Measurements from ENCODE around the gene MPST.
A peak's percentile ranks its signal among the peaks of the same experiment; 100 is the strongest.

The MPST gene

DNA sequence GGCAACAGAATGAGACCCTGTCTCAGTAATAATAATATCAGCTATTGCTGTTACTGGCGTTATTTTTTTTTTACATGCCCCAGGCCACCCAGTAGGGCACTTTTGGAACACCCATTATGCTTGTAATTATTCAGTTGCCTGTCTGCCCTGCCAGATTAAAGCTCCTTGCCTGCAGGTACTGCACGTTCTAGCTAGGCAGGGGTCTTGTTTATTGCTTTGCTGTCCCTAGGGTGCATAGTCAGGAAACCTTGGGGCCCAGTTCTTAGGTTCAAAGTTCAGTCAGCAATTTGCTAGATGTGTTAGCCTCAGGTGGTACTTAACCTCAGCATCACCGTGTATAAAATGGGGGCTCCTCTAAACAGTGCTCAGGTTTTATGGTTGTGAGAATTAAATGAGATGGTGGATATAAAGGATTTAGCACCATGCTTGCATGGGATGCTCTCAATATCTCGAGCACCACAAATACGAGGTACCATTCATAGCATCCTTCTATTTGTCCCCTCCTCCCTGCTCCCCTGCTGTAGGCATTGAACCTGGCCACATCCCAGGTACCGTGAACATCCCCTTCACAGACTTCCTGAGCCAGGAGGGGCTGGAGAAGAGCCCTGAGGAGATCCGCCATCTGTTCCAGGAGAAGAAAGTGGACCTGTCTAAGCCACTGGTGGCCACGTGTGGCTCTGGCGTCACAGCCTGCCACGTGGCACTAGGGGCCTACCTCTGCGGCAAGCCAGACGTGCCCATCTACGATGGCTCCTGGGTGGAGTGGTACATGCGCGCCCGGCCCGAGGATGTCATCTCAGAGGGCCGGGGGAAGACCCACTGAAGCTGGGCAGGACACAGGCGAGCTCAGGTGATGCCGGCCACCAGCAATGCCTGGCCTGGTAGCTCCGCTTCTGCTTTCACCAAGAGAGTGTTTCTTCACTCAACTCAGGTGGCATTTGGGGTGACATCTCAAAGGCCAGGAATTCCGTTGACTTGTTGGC, 9.4 kb downstream of the MPST start:
- Histone ChIP-seq H3K36me3 (ENCODE audit: control insufficient read depth in 2 of 2, insufficient read depth in 2 of 2, low read length in 2 of 2) (peaks cover 42 to 52% of the 10 kb centered on the region in 2 donors), H3K4me3 (ENCODE audit: low read length in 2 of 2) (no peak overlapping the region), H3K9ac (ENCODE audit: low read depth in 1 of 2, low read length in 2 of 2) (no peak overlapping the region), H3K27ac (ENCODE audit: low read depth in 2 of 2, low read length in 2 of 2) (no peak overlapping the region), H3K4me1 (ENCODE audit: control insufficient read depth in 2 of 2, insufficient read depth in 2 of 2, low read length in 2 of 2) (peaks cover 47 to 57% of the 10 kb centered on the region in 2 donors), H3K27me3 (ENCODE audit: control insufficient read depth in 2 of 2, insufficient read depth in 2 of 2, low read length in 2 of 2) (no peaks in the 10 kb centered on the region), H3K9me3 (ENCODE audit: control insufficient read depth in 2 of 2, low read length in 2 of 2) (no peaks in the 10 kb centered on the region)

DNA sequence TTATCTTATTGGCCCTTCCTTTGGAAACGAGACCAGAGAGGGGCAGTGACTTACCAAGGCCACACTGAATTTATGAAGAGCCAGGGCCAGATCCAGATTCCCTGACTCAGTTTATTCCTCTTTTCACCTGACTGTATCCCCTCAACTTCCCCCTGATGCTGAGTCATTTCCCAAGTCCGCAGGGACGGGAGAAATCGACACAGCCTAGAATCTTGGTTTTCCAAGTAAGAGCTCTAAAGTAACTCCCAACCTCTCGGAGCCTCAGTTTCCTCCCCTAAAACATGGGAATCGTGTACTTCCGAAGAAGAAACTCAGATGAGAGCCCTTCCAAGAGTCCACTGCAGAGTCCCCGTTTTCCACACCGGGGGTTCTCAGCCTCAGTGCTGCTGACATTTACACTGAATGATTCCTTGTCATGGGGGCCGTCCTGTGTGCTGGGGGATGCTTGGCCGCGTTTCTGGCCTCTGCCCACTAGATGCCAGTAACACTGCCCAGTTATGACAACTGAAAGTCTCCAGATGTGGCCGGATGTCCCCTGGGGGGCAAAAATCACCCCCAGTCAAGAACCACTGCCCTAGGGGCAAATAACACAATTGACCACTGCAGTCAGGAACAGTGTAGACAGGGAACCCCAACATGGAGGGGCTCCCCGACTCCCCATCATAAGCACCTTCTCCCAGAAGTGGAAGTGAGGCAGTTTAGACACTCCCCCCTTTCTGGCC, 11.2 kb downstream of the MPST start:
- H3K4me3 ChIP-seq (ENCODE audit: low read length in 2 of 2) = no peak overlapping the region
- H3K27ac ChIP-seq (ENCODE audit: low read depth in 2 of 2, low read length in 2 of 2) = peak overlapping the region; percentile 96
- no peaks in the 10 kb centered on the region for H3K27me3 ChIP-seq (ENCODE audit: control insufficient read depth in 2 of 2, insufficient read depth in 2 of 2, low read length in 2 of 2)
- H3K36me3 ChIP-seq (ENCODE audit: control insufficient read depth in 2 of 2, insufficient read depth in 2 of 2, low read length in 2 of 2) = peaks cover 39% of the 10 kb centered on the region in 2 donors
- H3K9ac ChIP-seq (ENCODE audit: low read depth in 1 of 2, low read length in 2 of 2) = peak overlapping the region in 1 of 2 donors; percentile 12
- H3K4me1 ChIP-seq (ENCODE audit: control insufficient read depth in 2 of 2, insufficient read depth in 2 of 2, low read length in 2 of 2) = peaks cover 39 to 43% of the 10 kb centered on the region in 2 donors
- H3K9me3 ChIP-seq (ENCODE audit: control insufficient read depth in 2 of 2, low read length in 2 of 2) = no peaks in the 10 kb centered on the region

DNA sequence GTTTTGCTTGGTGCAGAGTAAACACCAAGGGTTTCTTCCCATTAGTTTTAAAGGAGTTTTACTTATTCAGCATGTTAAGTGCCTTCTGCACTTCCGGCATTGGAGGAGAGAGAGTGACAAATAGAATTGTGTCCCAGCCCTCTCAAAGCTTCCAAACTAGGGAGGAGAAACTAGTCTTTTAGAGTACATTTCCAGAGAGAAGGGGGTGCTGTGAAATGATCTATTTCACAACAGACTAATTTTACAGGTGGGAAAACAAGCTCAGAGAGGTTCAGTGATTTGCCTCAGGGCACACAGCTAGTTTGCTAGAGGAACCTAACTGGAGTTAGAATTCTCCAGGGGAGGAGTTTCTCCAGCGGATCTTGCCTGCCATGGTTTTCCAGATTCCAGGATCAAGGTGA, 12.6 kb downstream of the MPST start:
- H3K4me3 ChIP-seq (ENCODE audit: low read length in 2 of 2) = peak overlapping the region; percentile 32 to 57
- H3K4me1 ChIP-seq (ENCODE audit: control insufficient read depth in 2 of 2, insufficient read depth in 2 of 2, low read length in 2 of 2) = peaks cover 35 to 38% of the 10 kb centered on the region in 2 donors
- H3K9me3 ChIP-seq (ENCODE audit: control insufficient read depth in 2 of 2, low read length in 2 of 2) = no peaks in the 10 kb centered on the region
- peak overlapping the region; percentile 57 to 67 for H3K9ac ChIP-seq (ENCODE audit: low read depth in 1 of 2, low read length in 2 of 2)
- H3K27ac ChIP-seq (ENCODE audit: low read depth in 2 of 2, low read length in 2 of 2) = peak overlapping the region; percentile 96
- H3K36me3 ChIP-seq (ENCODE audit: control insufficient read depth in 2 of 2, insufficient read depth in 2 of 2, low read length in 2 of 2) = peaks cover 28% of the 10 kb centered on the region in 2 donors
- H3K27me3 ChIP-seq (ENCODE audit: control insufficient read depth in 2 of 2, insufficient read depth in 2 of 2, low read length in 2 of 2) = no peaks in the 10 kb centered on the region

DNA sequence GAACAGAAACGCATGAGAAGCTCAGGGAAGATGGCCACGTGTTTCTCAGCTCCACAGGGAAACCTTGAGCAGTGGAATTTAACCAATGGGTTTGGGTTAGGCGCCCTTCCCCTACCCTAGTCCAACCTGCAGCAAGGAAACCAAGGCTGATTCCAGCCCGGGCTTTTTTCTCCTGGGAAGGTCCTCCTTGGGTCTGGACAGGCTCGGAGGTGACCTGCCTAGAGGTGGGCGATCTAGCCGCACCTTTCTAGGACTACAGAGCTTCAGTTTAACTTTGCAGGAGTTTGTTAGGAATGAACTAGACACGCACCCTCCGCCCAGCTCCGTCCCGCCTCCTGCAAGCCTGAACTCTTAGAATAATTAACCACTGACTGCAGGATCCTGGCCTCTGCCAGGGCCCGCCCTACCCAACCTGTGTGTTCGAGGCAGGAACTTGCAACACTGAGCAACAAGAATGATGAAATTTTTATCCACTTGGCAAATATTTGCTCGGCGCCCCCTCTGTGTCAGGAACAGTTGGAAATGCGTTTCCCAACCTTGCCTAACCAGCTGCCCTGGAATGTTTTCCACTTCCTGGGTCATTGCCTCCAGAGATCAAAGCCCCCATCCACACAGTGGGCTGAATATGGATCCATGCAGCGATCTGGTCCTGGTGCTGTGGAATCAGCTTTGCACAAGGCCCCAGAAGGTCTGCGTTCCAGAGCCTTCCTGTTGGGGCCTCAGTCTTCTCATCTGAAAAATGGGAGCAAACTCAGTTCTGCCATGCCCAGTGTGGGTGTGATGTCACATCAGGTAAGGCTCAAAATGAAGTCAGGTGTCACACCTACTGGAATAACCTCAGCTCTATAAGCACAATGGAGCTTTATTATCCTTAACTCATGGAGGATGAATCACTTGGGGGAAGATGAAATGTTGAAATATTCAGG, 13.3 kb downstream of the MPST start:
- Histone ChIP-seq H3K9ac (ENCODE audit: low read depth in 1 of 2, low read length in 2 of 2) (peak overlapping the region; percentile 57 to 67), H3K36me3 (ENCODE audit: control insufficient read depth in 2 of 2, insufficient read depth in 2 of 2, low read length in 2 of 2) (peaks cover 22 to 23% of the 10 kb centered on the region in 2 donors), H3K9me3 (ENCODE audit: control insufficient read depth in 2 of 2, low read length in 2 of 2) (no peaks in the 10 kb centered on the region), H3K27me3 (ENCODE audit: control insufficient read depth in 2 of 2, insufficient read depth in 2 of 2, low read length in 2 of 2) (no peaks in the 10 kb centered on the region), H3K4me3 (ENCODE audit: low read length in 2 of 2) (peak overlapping the region; percentile 33 to 57), H3K27ac (ENCODE audit: low read depth in 2 of 2, low read length in 2 of 2) (peak overlapping the region; percentile 96), H3K4me1 (ENCODE audit: control insufficient read depth in 2 of 2, insufficient read depth in 2 of 2, low read length in 2 of 2) (peaks cover 35% of the 10 kb centered on the region in 2 donors)

DNA sequence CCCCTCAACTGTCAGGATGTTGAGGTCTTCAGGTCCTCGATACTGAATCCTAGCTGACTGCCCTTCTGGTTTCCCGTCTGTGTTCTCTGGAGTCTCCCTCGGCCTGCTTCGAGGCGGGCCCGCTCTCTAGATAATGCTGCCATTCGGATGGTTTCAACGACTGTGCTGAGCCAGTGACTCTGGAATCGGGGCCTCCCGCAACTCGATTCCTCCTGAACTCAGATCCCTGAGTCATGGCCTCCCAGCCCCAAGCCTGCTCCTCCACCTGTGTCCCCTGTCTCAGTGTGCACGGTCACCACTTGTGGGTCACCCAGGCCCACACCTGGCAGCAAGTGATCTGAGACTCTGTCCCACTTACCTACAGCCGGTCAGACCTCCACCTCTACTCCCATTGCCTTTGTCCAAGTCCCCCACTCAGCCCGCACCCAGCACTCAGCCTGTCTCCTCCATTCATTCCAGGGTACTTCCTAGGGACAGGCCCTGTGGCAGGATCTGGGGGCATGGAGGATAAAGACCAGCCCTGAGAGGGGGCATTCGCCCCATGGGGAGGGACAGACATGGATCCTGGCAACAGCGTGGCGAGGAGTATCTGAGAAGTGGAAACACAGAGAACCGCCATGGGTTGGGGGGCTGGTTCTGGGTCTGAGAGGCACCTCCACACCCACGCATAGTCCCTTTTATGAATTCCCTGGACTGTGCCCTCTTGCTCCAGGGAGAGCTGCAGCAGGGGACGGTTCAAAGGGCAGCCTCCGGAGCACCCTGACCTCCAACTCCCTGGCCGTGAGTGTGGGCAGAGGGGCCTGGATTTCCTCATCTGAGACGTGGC, 14.3 kb downstream of the MPST start:
- Histone ChIP-seq H3K36me3 (ENCODE audit: control insufficient read depth in 2 of 2, insufficient read depth in 2 of 2, low read length in 2 of 2) (peaks cover 15 to 18% of the 10 kb centered on the region in 2 donors), H3K4me1 (ENCODE audit: control insufficient read depth in 2 of 2, insufficient read depth in 2 of 2, low read length in 2 of 2) (peaks cover 35% of the 10 kb centered on the region in 2 donors), H3K27ac (ENCODE audit: low read depth in 2 of 2, low read length in 2 of 2) (peak overlapping the region; percentile 96), H3K9ac (ENCODE audit: low read depth in 1 of 2, low read length in 2 of 2) (peak overlapping the region; percentile 52 to 67), H3K9me3 (ENCODE audit: control insufficient read depth in 2 of 2, low read length in 2 of 2) (no peaks in the 10 kb centered on the region), H3K4me3 (ENCODE audit: low read length in 2 of 2) (no peak overlapping the region), H3K27me3 (ENCODE audit: control insufficient read depth in 2 of 2, insufficient read depth in 2 of 2, low read length in 2 of 2) (no peaks in the 10 kb centered on the region)

DNA sequence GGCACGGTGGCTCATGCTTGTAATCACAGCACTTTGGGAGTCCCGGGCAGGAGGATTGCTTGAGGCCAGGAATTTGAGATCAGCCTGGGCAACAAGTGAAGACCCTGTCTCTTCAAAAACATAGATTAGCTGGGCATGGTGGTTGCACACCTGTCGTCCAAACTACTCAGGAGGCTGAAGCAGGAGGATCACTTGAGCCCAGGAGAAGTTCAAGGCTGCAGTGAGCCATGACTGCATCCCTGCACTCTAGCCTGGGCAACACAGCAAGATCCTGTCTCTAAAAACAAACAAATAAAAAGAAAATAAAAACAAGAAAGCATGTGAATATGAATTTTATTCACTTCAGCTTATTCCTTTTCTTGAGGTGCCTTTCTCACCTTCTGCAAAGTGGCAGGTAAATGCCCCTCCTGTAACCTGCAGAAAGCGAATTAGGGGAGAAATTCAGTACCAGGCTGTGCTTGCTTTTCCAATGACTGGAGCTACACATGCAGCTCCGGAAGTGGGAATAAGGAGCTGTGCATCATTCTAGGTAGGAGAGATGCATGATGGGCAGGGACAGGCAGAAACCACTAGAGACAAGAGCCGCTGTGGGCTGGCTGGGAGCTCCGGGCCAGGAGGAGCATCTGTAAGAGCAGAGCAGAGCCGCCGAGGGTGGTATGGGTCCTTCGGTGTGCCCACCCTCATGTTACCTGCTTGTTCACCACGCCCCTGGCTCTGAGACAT, 17.3 kb downstream of the MPST start:
- H3K4me1 ChIP-seq (ENCODE audit: control insufficient read depth in 2 of 2, insufficient read depth in 2 of 2, low read length in 2 of 2) = peaks cover 26 to 34% of the 10 kb centered on the region in 2 donors
- no peak overlapping the region for H3K27ac ChIP-seq (ENCODE audit: low read depth in 2 of 2, low read length in 2 of 2)
- H3K27me3 ChIP-seq (ENCODE audit: control insufficient read depth in 2 of 2, insufficient read depth in 2 of 2, low read length in 2 of 2) = no peaks in the 10 kb centered on the region
- H3K36me3 ChIP-seq (ENCODE audit: control insufficient read depth in 2 of 2, insufficient read depth in 2 of 2, low read length in 2 of 2) = no peaks in the 10 kb centered on the region
- no peak overlapping the region for H3K9ac ChIP-seq (ENCODE audit: low read depth in 1 of 2, low read length in 2 of 2)
- no peaks in the 10 kb centered on the region for H3K9me3 ChIP-seq (ENCODE audit: control insufficient read depth in 2 of 2, low read length in 2 of 2)
- H3K4me3 ChIP-seq (ENCODE audit: low read length in 2 of 2) = no peak overlapping the region

DNA sequence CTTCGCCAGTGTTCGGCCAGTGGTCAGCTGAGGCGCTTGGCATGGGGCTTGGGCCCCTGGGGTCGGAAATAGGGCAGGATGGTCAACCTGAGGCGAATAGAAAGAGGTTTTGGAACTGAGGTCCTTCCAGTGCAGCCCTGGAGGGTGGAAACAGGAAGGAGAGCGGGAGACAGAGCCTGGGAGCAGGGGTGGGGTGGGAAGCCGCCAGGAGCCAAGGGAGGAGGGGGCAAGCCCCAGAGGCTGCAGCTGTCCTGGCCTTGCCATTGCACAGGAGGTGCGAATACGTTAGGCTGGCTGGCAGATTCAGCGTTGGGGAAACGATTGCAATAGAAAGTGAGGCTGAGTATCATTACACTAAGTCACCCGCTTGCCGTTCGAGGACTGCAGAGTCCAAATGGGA, 18.1 kb downstream of the MPST start:
- Histone ChIP-seq H3K36me3 (ENCODE audit: control insufficient read depth in 2 of 2, insufficient read depth in 2 of 2, low read length in 2 of 2) (no peaks in the 10 kb centered on the region), H3K9ac (ENCODE audit: low read depth in 1 of 2, low read length in 2 of 2) (no peak overlapping the region), H3K9me3 (ENCODE audit: control insufficient read depth in 2 of 2, low read length in 2 of 2) (no peaks in the 10 kb centered on the region), H3K4me1 (ENCODE audit: control insufficient read depth in 2 of 2, insufficient read depth in 2 of 2, low read length in 2 of 2) (peaks cover 21 to 26% of the 10 kb centered on the region in 2 donors), H3K27me3 (ENCODE audit: control insufficient read depth in 2 of 2, insufficient read depth in 2 of 2, low read length in 2 of 2) (no peaks in the 10 kb centered on the region), H3K4me3 (ENCODE audit: low read length in 2 of 2) (no peak overlapping the region), H3K27ac (ENCODE audit: low read depth in 2 of 2, low read length in 2 of 2) (no peak overlapping the region)

DNA sequence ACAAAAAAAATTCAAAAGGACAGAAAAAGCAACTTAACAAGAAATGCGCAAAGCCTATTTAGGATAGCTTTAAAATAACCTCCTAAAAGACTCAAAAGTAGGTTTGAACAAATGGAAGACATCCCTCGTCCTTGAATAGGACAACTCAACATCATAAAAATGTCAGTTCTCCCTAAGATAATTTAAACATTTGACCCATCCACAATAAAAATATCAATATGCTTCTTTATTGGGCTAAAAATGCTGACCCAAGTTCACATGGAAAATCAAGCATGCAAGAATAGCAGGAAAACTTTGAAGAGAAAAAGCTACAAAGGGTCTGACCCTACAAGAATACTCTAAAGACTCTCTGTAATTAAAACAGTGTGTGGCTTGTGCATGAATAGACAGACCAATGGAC, 19.9 kb downstream of the MPST start:
- H3K9ac ChIP-seq (ENCODE audit: low read depth in 1 of 2, low read length in 2 of 2) = no peak overlapping the region
- peaks cover 23 to 28% of the 10 kb centered on the region in 2 donors for H3K4me1 ChIP-seq (ENCODE audit: control insufficient read depth in 2 of 2, insufficient read depth in 2 of 2, low read length in 2 of 2)
- H3K27me3 ChIP-seq (ENCODE audit: control insufficient read depth in 2 of 2, insufficient read depth in 2 of 2, low read length in 2 of 2) = no peaks in the 10 kb centered on the region
- no peaks in the 10 kb centered on the region for H3K36me3 ChIP-seq (ENCODE audit: control insufficient read depth in 2 of 2, insufficient read depth in 2 of 2, low read length in 2 of 2)
- H3K4me3 ChIP-seq (ENCODE audit: low read length in 2 of 2) = no peak overlapping the region
- H3K9me3 ChIP-seq (ENCODE audit: control insufficient read depth in 2 of 2, low read length in 2 of 2) = no peaks in the 10 kb centered on the region
- no peak overlapping the region for H3K27ac ChIP-seq (ENCODE audit: low read depth in 2 of 2, low read length in 2 of 2)
